PC-9 (cell line): ENCODE measurements around the gene VGF.

Experiments
- EZH2 ChIP-seq: fragments of 200-600 bp; sonication (generic); IDR thresholded peaks from 2 replicates; pipeline ENCODE4 v1.8.0; 2017; ENCODE audit warnings: antibody characterized with exemption, low read depth
- TF ChIP-seq, protein P1 (sequence below): fragments of 200-600 bp; sonication (generic); conservative IDR thresholded peaks from 2 replicates; pipeline ENCODE4 v1.6.1; 2017; ENCODE audit warnings: mixed run types, antibody characterized with exemption, mild to moderate bottlenecking, moderate library complexity

DNA sequence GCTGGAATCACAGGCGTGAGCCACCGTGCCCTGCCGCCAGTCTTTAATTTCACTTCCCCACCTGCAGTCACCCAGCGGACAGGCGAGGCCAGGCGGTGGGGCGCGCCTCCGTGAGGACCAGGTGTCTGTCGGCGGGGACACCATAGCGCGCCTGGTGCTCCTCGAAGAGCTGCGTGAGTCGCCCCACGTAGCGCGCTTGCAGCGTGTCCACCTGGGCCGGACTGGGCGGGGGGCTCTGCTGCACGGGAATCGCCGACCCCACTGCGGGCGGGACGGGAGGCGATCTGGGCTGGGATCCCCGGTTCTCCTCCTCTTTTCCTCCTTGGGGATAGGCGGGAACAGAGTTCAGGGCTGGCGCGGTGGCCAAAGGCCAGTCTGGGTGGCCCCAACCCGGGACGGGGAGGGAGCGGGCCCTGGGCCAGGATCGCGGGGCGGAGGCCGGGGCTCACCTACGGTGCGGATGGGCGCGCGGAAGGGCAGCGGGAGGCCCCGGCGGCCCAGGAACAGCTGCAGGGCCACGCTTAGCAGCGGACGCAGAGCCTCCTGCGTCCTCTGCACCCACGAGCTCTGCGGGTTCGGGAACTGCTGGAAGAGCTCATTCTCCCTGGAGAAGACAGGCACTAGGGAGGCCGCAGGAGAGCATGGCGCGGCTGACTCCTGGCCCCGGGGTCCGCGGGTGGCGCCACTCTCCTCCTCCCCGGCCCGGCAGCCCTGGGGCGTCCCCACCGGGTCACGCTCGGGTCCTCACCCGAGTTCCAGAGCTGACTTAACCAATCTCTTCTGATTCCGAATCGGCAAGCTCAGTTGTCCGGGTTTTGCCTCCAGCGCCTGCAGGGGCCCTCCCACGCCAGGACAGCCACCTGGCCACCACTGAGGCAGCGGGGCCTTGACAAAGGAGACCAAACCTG lies 36.6 kb upstream of the VGF start:
- TF ChIP-seq, protein P1, sequence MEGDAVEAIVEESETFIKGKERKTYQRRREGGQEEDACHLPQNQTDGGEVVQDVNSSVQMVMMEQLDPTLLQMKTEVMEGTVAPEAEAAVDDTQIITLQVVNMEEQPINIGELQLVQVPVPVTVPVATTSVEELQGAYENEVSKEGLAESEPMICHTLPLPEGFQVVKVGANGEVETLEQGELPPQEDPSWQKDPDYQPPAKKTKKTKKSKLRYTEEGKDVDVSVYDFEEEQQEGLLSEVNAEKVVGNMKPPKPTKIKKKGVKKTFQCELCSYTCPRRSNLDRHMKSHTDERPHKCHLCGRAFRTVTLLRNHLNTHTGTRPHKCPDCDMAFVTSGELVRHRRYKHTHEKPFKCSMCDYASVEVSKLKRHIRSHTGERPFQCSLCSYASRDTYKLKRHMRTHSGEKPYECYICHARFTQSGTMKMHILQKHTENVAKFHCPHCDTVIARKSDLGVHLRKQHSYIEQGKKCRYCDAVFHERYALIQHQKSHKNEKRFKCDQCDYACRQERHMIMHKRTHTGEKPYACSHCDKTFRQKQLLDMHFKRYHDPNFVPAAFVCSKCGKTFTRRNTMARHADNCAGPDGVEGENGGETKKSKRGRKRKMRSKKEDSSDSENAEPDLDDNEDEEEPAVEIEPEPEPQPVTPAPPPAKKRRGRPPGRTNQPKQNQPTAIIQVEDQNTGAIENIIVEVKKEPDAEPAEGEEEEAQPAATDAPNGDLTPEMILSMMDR = no peak
- TF ChIP-seq EZH2 = no peak
